Hepatocyte (in vitro differentiated cells): ENCODE results near the gene MORN2. TPM values are rescaled to one million over a fixed set of nuclear protein-coding genes. Genes with fewer than 3 reads are reported as not detected.

Experiments
- DNase-seq: peaks from one replicate; pipeline ENCODE4 v3.0.0-alpha.2; 2016; ENCODE audit warnings: low spot score
- H2AFZ ChIP-seq: fragments of 200-600 bp; sonication (generic); 2 replicates; pipeline ENCODE4 v1.6.0; 2016; ENCODE audit warnings: antibody characterized with exemption, mild to moderate bottlenecking
- H3K27ac ChIP-seq: fragments of 200-600 bp; sonication (generic); 2 replicates; pipeline ENCODE4 v1.5.1; 2016; ENCODE audit warnings: mild to moderate bottlenecking
- H3K27me3 ChIP-seq: fragments of 200-600 bp; sonication (generic); 2 replicates; pipeline ENCODE4 v1.6.1; 2016
- H3K36me3 ChIP-seq: fragments of 200-600 bp; sonication (generic); replicated peaks from 2 replicates; pipeline ENCODE4 v1.5.1; 2016; ENCODE audit warnings: low read depth; ENCODE audit not compliant: insufficient read depth
- H3K4me1 ChIP-seq: fragments of 200-600 bp; sonication (generic); 2 replicates; pipeline ENCODE4 v1.5.1; 2016; ENCODE audit warnings: mild to moderate bottlenecking, moderate library complexity; ENCODE audit not compliant: insufficient read depth
- H3K4me2 ChIP-seq: fragments of 200-600 bp; sonication (generic); 2 replicates; pipeline ENCODE4 v1.6.0; 2016
- H3K4me3 ChIP-seq: fragments of 200-600 bp; sonication (generic); 2 replicates; pipeline ENCODE4 v1.5.1; 2016; ENCODE audit warnings: mild to moderate bottlenecking
- H3K79me2 ChIP-seq: fragments of 200-600 bp; sonication (generic); 2 replicates; pipeline ENCODE4 v1.6.0; 2017; ENCODE audit warnings: mild to moderate bottlenecking
- H3K9me2 ChIP-seq: fragments of 200-600 bp; sonication (generic); replicated peaks from 2 replicates; pipeline ENCODE4 v1.6.0; 2017; ENCODE audit warnings: mild to moderate bottlenecking; ENCODE audit not compliant: insufficient read depth
- H3K9me3 ChIP-seq: fragments of 200-600 bp; sonication (generic); 2 replicates; pipeline ENCODE4 v1.5.1; 2016; ENCODE audit warnings: low read depth, mild to moderate bottlenecking
- H4K20me1 ChIP-seq: fragments of 200-600 bp; sonication (generic); 2 replicates; pipeline ENCODE4 v1.6.0; 2016; ENCODE audit warnings: mild to moderate bottlenecking; ENCODE audit not compliant: insufficient read depth, poor library complexity, severe bottlenecking
- CTCF ChIP-seq: fragments of 200-600 bp; sonication (generic); IDR thresholded peaks from 2 replicates; pipeline ENCODE4 v1.5.1; 2016; ENCODE audit warnings: antibody characterized with exemption, mild to moderate bottlenecking; ENCODE audit not compliant: poor library complexity
- EZH2 ChIP-seq: fragments of 200-600 bp; sonication (generic); IDR thresholded peaks from 2 replicates; pipeline ENCODE4 v1.6.1; 2016; ENCODE audit warnings: antibody characterized with exemption, mild to moderate bottlenecking, borderline replicate concordance
- EZH2phosphoT487 ChIP-seq: fragments of 200-600 bp; sonication (generic); IDR thresholded peaks from one replicate; pipeline ENCODE4 v1.6.1; 2018; ENCODE audit warnings: antibody characterized with exemption, mild to moderate bottlenecking, low read depth, moderate library complexity; ENCODE audit not compliant: unreplicated experiment, severe bottlenecking
- WGBS: methylation state at CpG from one replicate; pipeline ENCODE4 v1.1.6; 2016; ENCODE audit warnings: low lambda C conversion rate; ENCODE audit errors: missing lambda C conversion rate; 5-methylcytosine and 5-hydroxymethylcytosine counted together
- polyA plus RNA-seq: library from polyadenylated mRNA; unstranded; fragments of >200 nt; fragmentation: Nextera tagmentation; extraction: Ambion mirVana; gene quantifications from 2 replicates; pipeline ENCODE4 v1.2.1, GENCODE V29; 2016
- total RNA-seq: library from RNA; depleted of rRNA; stranded (reverse); fragments of >200 nt; gene quantifications from 2 replicates; pipeline ENCODE4 v1.2.3, GENCODE V29; 2014

The MORN2 gene
- total and polyA plus RNA-seq, 2 experiments from 2014 or later, result 19.3 to 26.4 TPM

GRCh38 chr2:38887347-38887746 is 11.6 kb downstream of the MORN2 start:
- H3K4me2 ChIP-seq, result no peak overlapping the region
- 97% methylated on average over 4 of the region's 4 CpGs for WGBS
- no peak for DNase-seq
- H3K79me2 ChIP-seq, result no peaks in the 10 kb centered on the region
- H3K36me3 ChIP-seq, result no peaks in the 10 kb centered on the region
- no peak overlapping the region for H2AFZ ChIP-seq
- no peak for TF ChIP-seq EZH2
- no peak for TF ChIP-seq EZH2phosphoT487
- no peak for TF ChIP-seq CTCF
- H3K4me3 ChIP-seq, result no peak overlapping the region
- H3K9me2 ChIP-seq, result no peaks in the 10 kb centered on the region
- H3K9me3 ChIP-seq, result no peaks in the 10 kb centered on the region
- H3K27me3 ChIP-seq, result no peaks in the 10 kb centered on the region
- no peaks in the 10 kb centered on the region for H3K4me1 ChIP-seq
- no peak overlapping the region for H3K27ac ChIP-seq
- H4K20me1 ChIP-seq, result no peaks in the 10 kb centered on the region

- Histone ChIP-seq H3K4me3 (no peak overlapping the region), H3K9me2 (no peaks in the 10 kb centered on the region), H2AFZ (no peak overlapping the region), H3K9me3 (no peaks in the 10 kb centered on the region), H4K20me1 (no peaks in the 10 kb centered on the region), H3K4me1 (no peaks in the 10 kb centered on the region), H3K79me2 (no peaks in the 10 kb centered on the region), H3K27me3 (no peaks in the 10 kb centered on the region), H3K36me3 (no peaks in the 10 kb centered on the region), H3K27ac (no peak overlapping the region), H3K4me2 (no peak overlapping the region)
- TF ChIP-seq EZH2 (no peak), CTCF (no peak), EZH2phosphoT487 (no peak)
- WGBS, result 100% methylated on average over 1 of the region's 1 CpG
- no peak for DNase-seq
Observed at GRCh38 chr2:38887902-38888554, 12.3 kb downstream of the MORN2 start.

- no peak overlapping the region for H2AFZ ChIP-seq
- TF ChIP-seq EZH2 (no peak), CTCF (no peak), EZH2phosphoT487 (no peak)
- no peaks in the 10 kb centered on the region for H3K79me2 ChIP-seq
- no peak overlapping the region for H3K27ac ChIP-seq
- no peak for DNase-seq
- no peaks in the 10 kb centered on the region for H3K4me1 ChIP-seq
- no peaks in the 10 kb centered on the region for H3K9me2 ChIP-seq
- H3K36me3 ChIP-seq, result no peaks in the 10 kb centered on the region
- no peaks in the 10 kb centered on the region for H4K20me1 ChIP-seq
- no peaks in the 10 kb centered on the region for H3K9me3 ChIP-seq
- no peaks in the 10 kb centered on the region for H3K27me3 ChIP-seq
- no peak overlapping the region for H3K4me2 ChIP-seq
- H3K4me3 ChIP-seq, result no peak overlapping the region
Observed at GRCh38 chr2:38889045-38889444, 13.3 kb downstream of the MORN2 start.

- no peak within 1 kb of the TSS for H3K4me3 ChIP-seq
- no peaks in the 10 kb centered on the region for H3K9me2 ChIP-seq
- H3K79me2 ChIP-seq, result no peaks in the 10 kb centered on the region
- no peak for DNase-seq
- WGBS, result 70% methylated on average over 3 of the region's 3 CpGs
- no peaks in the 10 kb centered on the region for H3K27me3 ChIP-seq
- H3K4me1 ChIP-seq, result no peaks in the 10 kb centered on the region
- no peaks in the 10 kb centered on the region for H4K20me1 ChIP-seq
- no peak within 1 kb of the TSS for H3K4me2 ChIP-seq
- no peaks in the 10 kb centered on the region for H3K9me3 ChIP-seq
- no peaks in the 10 kb centered on the region for H3K36me3 ChIP-seq
- H2AFZ ChIP-seq, result no peak within 1 kb of the TSS
- TF ChIP-seq EZH2phosphoT487, result no peak
- TF ChIP-seq CTCF, result no peak
- no peak for TF ChIP-seq EZH2
- H3K27ac ChIP-seq, result no peak within 1 kb of the TSS
Observed at GRCh38 chr2:38889575-38889974, 13.8 kb downstream of the MORN2 start, which contains the start of gene ARHGEF33. TSS of gene ARHGEF33 (plus strand) at chr2:38889875. CDS start at chr2:38919448, 29,573 bp downstream.
